Kidney epithelial cell (primary cell): ENCODE measurements around the gene NDUFS4. TPM values are rescaled to one million over a fixed set of nuclear protein-coding genes. Genes with fewer than 3 reads are reported as not detected.
"Not testable (repeated sequence)": the region's sequence is repeated elsewhere in the genome, so short reads cannot be mapped to it uniquely, and the experiment has no call there.

Experiments used
- DNase-seq: peaks from one replicate; pipeline ENCODE4 v3.0.0-alpha.2; 2010; ENCODE audit warnings: low read depth
- H3K27me3 ChIP-seq: 2 replicates; pipeline ENCODE4 v1.6.0; 2011; ENCODE audit warnings: low read length; ENCODE audit not compliant: control insufficient read depth, insufficient read depth
- H3K36me3 ChIP-seq: 2 replicates; pipeline ENCODE4 v1.5.1; 2011; ENCODE audit warnings: low read length; ENCODE audit not compliant: control insufficient read depth, insufficient read depth
- H3K4me3 ChIP-seq: 2 replicates; pipeline ENCODE4 v1.5.1; 2011; ENCODE audit warnings: low read depth, mild to moderate bottlenecking, control low read depth, low read length
- total RNA-seq: library from RNA; depleted of rRNA; stranded (reverse); fragments of >200 nt; gene quantifications from 2 replicates; pipeline ENCODE4 v1.2.3, GENCODE V29; 2015
- TF ChIP-seq, protein P1 (sequence below): IDR thresholded peaks from 2 replicates; pipeline ENCODE4 v1.5.1; 2011; ENCODE audit warnings: mild to moderate bottlenecking, moderate library complexity, low read length, control low read depth, inconsistent platforms; ENCODE audit not compliant: insufficient read depth, poor library complexity, severe bottlenecking

The NDUFS4 gene
- total RNA-seq, 1 donor from 2014 or later = 135 TPM

DNA sequence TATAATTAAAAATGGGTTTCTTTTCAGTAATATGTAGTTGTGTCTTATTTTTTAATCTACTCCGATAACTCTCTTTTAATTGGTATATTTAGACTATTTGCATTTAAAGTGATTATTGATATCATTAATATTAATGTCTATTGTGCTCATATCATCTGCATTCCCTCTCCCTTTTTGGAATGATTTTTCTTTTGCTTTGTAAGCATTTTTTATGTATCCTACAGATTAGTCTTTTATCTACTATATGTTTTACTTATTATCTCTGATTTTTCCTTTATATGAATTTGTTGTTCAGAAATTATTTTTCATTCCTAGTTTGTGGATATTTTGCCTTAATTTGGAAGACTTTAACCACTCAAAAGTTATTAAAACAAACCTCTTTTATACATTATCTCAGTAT is 34.0 kb downstream of the NDUFS4 start:
- TF ChIP-seq, protein P1, sequence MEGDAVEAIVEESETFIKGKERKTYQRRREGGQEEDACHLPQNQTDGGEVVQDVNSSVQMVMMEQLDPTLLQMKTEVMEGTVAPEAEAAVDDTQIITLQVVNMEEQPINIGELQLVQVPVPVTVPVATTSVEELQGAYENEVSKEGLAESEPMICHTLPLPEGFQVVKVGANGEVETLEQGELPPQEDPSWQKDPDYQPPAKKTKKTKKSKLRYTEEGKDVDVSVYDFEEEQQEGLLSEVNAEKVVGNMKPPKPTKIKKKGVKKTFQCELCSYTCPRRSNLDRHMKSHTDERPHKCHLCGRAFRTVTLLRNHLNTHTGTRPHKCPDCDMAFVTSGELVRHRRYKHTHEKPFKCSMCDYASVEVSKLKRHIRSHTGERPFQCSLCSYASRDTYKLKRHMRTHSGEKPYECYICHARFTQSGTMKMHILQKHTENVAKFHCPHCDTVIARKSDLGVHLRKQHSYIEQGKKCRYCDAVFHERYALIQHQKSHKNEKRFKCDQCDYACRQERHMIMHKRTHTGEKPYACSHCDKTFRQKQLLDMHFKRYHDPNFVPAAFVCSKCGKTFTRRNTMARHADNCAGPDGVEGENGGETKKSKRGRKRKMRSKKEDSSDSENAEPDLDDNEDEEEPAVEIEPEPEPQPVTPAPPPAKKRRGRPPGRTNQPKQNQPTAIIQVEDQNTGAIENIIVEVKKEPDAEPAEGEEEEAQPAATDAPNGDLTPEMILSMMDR = no peak
- no peak for DNase-seq
- H3K4me3 ChIP-seq = no peak overlapping the region
- H3K27me3 ChIP-seq = no peaks in the 10 kb centered on the region
- H3K36me3 ChIP-seq = no peaks in the 10 kb centered on the region

DNA sequence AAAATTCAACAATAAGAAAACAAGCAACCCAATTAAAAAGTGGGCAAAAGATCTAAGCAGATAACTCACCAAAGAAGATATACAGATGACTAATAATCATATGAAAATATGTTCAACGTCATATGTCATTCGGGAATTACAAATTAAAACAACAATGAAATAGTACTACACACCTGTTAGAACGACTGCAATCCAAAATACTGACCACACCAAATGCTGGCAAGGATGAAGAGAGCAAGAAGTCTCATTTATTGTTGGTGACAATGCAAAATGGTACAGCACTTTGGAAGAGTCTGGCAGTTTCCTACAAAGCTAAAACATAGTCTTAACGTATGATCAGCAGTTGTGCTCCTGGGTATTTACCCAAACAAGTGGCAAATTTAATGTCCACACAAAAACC is 37.5 kb downstream of the NDUFS4 start:
- TF ChIP-seq, protein P1 = no peak
- Histone ChIP-seq H3K36me3 (no peaks in the 10 kb centered on the region), H3K27me3 (no peaks in the 10 kb centered on the region), H3K4me3 (no peak overlapping the region)
- no peak for DNase-seq

DNA sequence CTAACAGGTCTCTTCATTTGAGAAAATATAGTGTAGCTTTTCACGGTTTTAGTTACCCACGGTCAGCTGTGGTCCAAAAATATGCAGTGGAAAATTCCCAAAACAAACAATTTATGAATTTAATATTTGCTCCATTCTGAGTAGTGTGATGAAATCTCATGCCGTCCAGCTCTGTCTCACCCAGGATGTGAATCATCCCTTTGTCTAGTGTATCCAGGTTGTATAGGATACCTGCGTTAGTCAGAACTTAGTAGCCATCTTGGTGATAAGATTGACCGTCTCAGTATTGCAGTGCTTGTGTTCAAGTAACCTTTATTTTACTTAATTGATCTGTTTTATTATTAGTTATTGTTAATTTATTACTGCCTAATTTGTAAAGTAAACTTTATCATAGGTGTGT is 41.1 kb downstream of the NDUFS4 start:
- no peaks in the 10 kb centered on the region for H3K36me3 ChIP-seq
- H3K4me3 ChIP-seq = no peak overlapping the region
- TF ChIP-seq, protein P1 = no peak
- DNase-seq = no peak
- no peaks in the 10 kb centered on the region for H3K27me3 ChIP-seq

DNA sequence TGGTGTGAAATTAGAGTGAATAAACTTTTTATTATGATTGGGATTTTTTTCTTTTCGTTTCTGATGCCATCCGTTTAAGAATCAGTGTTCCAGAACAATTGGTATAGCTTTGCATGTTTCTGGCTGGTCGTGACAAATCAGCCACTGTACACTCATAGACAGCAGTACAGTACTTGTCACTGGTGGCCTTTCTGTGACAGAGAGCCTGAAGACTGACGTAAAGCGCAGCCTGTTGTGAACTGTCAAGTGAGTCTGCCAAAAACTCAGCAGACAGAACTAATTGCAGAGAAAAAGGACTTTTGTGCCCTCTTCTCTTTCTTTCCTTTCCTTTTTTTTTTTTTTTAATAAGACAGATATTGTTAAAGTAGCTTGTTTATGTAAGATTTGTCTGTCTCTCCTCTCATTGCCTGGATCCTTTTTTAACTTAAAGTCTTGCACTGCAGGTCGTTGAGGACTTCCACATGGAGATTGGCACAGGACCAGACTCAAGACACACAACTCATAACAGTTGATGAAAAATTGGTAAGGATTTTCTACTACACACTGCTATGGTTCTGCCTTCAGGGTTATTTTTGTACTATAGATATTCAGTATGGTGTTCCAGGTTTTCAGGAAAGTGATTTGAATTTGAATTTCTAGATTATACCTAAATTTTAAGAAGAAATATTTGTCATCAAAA is 42.7 kb downstream of the NDUFS4 start:
- DNase-seq = no peak
- TF ChIP-seq, protein P1 = no peak
- Histone ChIP-seq H3K36me3 (no peaks in the 10 kb centered on the region), H3K27me3 (no peaks in the 10 kb centered on the region), H3K4me3 (no peak overlapping the region)

DNA sequence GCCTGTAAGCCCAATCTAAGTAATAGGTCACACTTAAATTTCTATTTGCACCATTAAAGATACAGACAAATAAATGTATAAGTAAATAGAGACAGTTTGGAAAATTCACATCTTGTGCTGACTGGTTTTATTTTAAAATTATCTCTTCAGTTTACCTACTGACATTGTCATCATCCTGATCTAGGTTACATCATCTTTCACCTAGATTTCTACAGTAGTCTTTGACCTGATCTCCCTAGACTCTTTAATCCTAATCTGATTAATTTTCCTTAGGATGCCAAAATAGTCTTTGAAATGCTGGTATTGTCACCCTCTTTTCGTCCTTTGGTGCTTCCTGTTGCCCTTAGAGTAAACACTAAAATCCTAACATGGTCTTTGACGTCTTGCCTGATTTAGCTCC is 43.9 kb downstream of the NDUFS4 start:
- TF ChIP-seq, protein P1 = no peak
- Histone ChIP-seq H3K27me3 (no peaks in the 10 kb centered on the region), H3K36me3 (no peaks in the 10 kb centered on the region), H3K4me3 (no peak overlapping the region)
- DNase-seq = no peak

DNA sequence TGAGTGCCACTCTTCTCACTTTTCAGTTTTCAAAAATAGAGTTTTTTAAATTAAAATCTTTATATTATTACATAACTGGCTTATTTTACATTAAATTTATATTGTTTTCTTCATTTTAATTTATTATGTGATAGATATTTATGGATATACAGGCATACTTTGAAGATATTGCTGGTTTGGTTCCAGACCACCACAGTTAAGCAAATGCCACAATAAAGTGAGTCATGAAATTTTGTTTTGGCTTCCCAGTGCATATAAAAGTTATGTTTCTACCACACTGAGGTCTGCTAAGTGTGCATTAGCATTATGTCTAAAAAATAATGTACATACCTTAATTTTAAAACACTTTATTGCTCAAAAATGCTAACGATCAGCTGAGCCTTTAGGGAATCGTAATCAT is 47.4 kb downstream of the NDUFS4 start:
- H3K36me3 ChIP-seq = no peaks in the 10 kb centered on the region
- H3K4me3 ChIP-seq = no peak overlapping the region
- no peak for DNase-seq
- H3K27me3 ChIP-seq = no peaks in the 10 kb centered on the region
- TF ChIP-seq, protein P1 = no peak

DNA sequence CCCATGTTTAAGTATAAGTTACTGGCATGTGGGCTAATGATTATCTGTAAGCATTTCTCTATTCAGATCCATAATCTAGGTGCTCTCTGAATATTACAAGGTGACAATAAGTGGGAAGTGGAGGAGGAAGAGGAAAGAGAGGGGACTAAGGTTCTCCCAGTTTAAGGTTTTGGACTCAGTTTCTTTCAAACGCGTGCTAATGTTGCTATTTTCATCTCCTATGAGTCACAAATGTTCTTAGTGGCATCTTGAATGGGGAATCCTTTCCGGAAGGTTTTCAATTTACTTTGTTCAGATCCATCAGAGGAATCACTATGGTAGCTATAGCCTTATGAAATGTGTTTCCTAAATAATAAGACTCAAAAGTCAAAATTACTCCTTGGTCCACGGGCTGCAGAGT is 48.5 kb downstream of the NDUFS4 start:
- not testable (repeated sequence) for H3K27me3 ChIP-seq, H3K4me3 ChIP-seq, H3K36me3 ChIP-seq, DNase-seq
